Choroid plexus epithelial cell (primary cell): ENCODE results near the gene ARHGAP11A.

Experiments used
- DNase-seq: peaks from one replicate; pipeline ENCODE4 v3.0.0-alpha.2; 2010; ENCODE audit warnings: low read depth
- H3K4me3 ChIP-seq: 2 replicates; pipeline ENCODE4 v1.5.1; 2011; ENCODE audit warnings: low read depth, mild to moderate bottlenecking, control low read depth, low read length, moderate library complexity
- CTCF ChIP-seq: conservative IDR thresholded peaks from 2 replicates; pipeline ENCODE4 v1.5.1; 2011; ENCODE audit warnings: low read depth, mild to moderate bottlenecking, control low read depth, inconsistent platforms, low read length, moderate library complexity

The ARHGAP11A gene

GRCh38 chr15:32688151-32688639, 72.9 kb downstream of the ARHGAP11A start:
- TF ChIP-seq CTCF, result no peak
- no peak overlapping the region for H3K4me3 ChIP-seq
- DNase-seq, result peak; percentile 54
